Umbilical cord (tissue), 2 donors: Measurements from ENCODE around the gene FUNDC1. TPM values are rescaled to one million over a fixed set of nuclear protein-coding genes. Genes with fewer than 3 reads are reported as not detected.

Experiments
- DNase-seq: peaks from one replicate; pipeline ENCODE4 v3.0.0-alpha.2; 2015; ENCODE audit warnings: low spot score
- total RNA-seq: library from RNA; depleted of rRNA; stranded (reverse); fragments of >200 nt; gene quantifications from one replicate; pipeline ENCODE4 v1.2.3, GENCODE V29; 2014; ENCODE audit warnings: low replicate concordance; ENCODE audit not compliant: insufficient read depth

Gene FUNDC1
- total RNA-seq, 1 donor from 2014 or later, result 4.6 TPM

DNA sequence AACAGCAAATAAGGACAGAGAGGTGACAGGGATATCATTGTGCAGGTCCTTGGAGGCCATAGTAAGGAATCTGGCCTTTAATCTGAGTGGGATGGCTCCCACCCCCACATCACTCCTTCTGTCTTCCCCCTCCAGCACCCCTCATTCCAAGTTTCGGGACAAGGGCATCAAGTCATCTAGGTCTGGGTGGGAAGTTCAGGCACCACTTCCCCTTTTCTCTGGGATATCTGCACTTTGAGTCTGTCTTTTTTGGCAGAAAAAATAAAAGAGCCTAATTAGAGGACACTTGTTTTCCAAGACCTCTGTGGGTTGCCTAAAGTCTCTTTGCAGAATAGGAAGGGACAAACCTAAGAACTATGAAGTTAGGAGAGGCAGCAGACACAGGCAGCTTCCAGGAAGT lies 60.1 kb downstream of the FUNDC1 start:
- no peak for DNase-seq

DNA sequence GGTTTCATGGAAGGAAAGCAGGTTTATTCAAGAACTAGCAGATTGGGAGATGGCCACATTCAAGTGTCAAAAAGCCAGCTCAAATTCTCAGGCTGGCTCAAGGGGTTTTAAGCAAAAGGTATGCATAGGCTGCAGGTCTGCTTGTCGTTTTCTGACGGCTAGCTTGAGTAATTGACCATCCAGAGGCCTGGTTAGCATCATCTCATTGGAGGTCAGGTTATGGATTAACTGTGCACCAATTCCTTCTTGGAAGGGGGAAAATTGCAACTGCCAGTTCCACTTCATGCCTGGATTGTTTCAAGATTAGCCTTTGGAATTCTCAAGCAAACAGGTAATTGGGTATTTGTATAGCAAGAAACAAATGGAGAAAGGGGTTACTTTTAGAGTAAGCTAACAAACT lies 62.1 kb downstream of the FUNDC1 start:
- DNase-seq, result peak; percentile 2

DNA sequence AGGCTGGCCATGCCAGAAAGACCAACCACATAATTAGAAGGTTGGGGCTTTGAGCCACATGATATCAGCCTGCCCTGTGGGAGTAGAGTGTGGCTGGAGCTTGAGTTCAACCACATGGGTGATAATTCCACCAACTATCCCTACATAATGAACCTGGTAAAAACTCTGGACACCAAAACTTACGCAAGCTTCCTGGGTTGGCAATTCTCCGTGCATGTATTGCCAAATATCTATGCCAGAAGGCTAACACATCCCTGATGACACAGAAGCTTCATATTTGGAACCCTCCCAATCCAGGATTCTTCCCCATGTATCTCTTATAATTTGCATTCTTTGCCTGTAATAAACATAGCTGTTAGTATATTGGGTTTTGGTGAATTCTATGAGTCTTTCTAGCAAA lies 68.2 kb downstream of the FUNDC1 start:
- DNase-seq, result no peak

Other genes with a start within 250 kb of the FUNDC1 start
- 0.48 TPM for gene EFHC2, start 199.2 kb downstream of the FUNDC1 start, total RNA-seq